HepG2 (cell line): Measurements from ENCODE around the gene TEX29. TPM values are rescaled to one million over a fixed set of nuclear protein-coding genes. Genes with fewer than 3 reads are reported as not detected.

Experiments used
- ATAC-seq: fragments of 200-7000 bp; cut with Tn5 transposase; 3 replicates; pipeline ENCODE4 v1.9.1; 2020; ENCODE audit warnings: mild to moderate bottlenecking, moderate library complexity
- BruUV-seq: library from RNA; stranded (reverse); fragments of 400-500 nt; replicated peaks from 2 replicates; lab custom pipeline; 2021; lab: Mats Ljungman, UMichigan
- CTCF ChIA-PET: fragments of 300-600 bp; formaldehyde crosslinking; extraction: SDS; loops from one replicate; lab custom pipeline; 2021; ENCODE audit warnings: low total read pairs, inconsistent platforms, low intra/inter-chr PET ratio; lab: Yijun Ruan, JAX
- POLR2A ChIA-PET: fragments of 350-600 bp; sonication (Branson Sonifier 250); formaldehyde crosslinking; loops from one replicate; lab custom pipeline; 2020; ENCODE audit warnings: antibody characterized with exemption, inconsistent platforms; lab: Yijun Ruan, JAX
- DNase-seq: peaks from one replicate; pipeline ENCODE4 v3.0.0-alpha.2; 2015; ENCODE audit warnings: low spot score
- FAIRE-seq: peaks from 3 replicates; lab custom pipeline; 2011; peaks lifted over from hg19 to GRCh38; lab: Jason Lieb, UNC
- H2AFZ ChIP-seq: one replicate; pipeline ENCODE4 v1.6.1; 2011; ENCODE audit warnings: low read length, inconsistent platforms
- H3K27ac ChIP-seq: fragments of 300-600 bp; 3 replicates; pipeline ENCODE4 v1.8.0; 2011; ENCODE audit warnings: mixed run types, mild to moderate bottlenecking, mixed read lengths, low read length, inconsistent platforms; ENCODE audit not compliant: insufficient read depth; ENCODE audit errors: extremely low read length
- H3K27me3 ChIP-seq, 2 experiments: fragments of 200-600 bp in 1 of 2; 2 replicates in 1 of 2; 3 replicates in 1 of 2; pipeline versions ENCODE4 v1.6.0 to v1.8.0; 2011; ENCODE audit warnings: low read length in 2 of 2, mild to moderate bottlenecking in 2 of 2, moderate library complexity in 2 of 2, inconsistent platforms in 1 of 2; ENCODE audit not compliant: insufficient read depth in 2 of 2, control insufficient read depth in 1 of 2
- H3K36me3 ChIP-seq, 2 experiments: fragments of 200-600 bp in 1 of 2; replicated peaks in 1 of 2; 2 replicates in 1 of 2; 3 replicates in 1 of 2; pipeline versions ENCODE4 v1.5.1 to v1.8.0; 2011; ENCODE audit warnings: low read length in 2 of 2, inconsistent platforms in 1 of 2; ENCODE audit not compliant: insufficient read depth in 2 of 2, control insufficient read depth in 1 of 2
- H3K4me1 ChIP-seq: 2 replicates; pipeline ENCODE4 v1.5.1; 2012; ENCODE audit warnings: low read length, inconsistent platforms; ENCODE audit not compliant: insufficient read depth
- H3K4me2 ChIP-seq: 2 replicates; pipeline ENCODE4 v1.6.0; 2011; ENCODE audit warnings: low read depth, low read length, inconsistent platforms
- H3K4me3 ChIP-seq, 3 experiments: fragments of 200-600 bp in 1 of 3; sonication (generic), shearing (Covaris generic) in 1 of 3; replicated peaks in 1 of 3; 2 replicates each; pipeline ENCODE4 v1.5.1; 2011 to 2016; ENCODE audit warnings: low read length in 3 of 3, inconsistent platforms in 2 of 3, low read depth in 2 of 3, mild to moderate bottlenecking in 2 of 3, control low read depth in 1 of 3, mixed read lengths in 1 of 3; ENCODE audit not compliant: insufficient read depth in 1 of 3
- H3K79me2 ChIP-seq: one replicate; pipeline ENCODE4 v1.6.1; 2011; ENCODE audit warnings: low read length, inconsistent platforms; ENCODE audit not compliant: insufficient read depth
- H3K9ac ChIP-seq: 2 replicates; pipeline ENCODE4 v1.6.0; 2011; ENCODE audit warnings: mild to moderate bottlenecking, low read depth, low read length, inconsistent platforms; ENCODE audit not compliant: insufficient read depth
- H3K9me3 ChIP-seq: 2 replicates; pipeline ENCODE4 v1.5.1; 2012; ENCODE audit warnings: mild to moderate bottlenecking, low read length
- H4K20me1 ChIP-seq: 2 replicates; pipeline ENCODE4 v1.6.0; 2011; ENCODE audit warnings: inconsistent platforms, mild to moderate bottlenecking, low read length, moderate library complexity; ENCODE audit not compliant: insufficient read depth
- EEA1 ChIP-seq: sonication (generic); formaldehyde crosslinking; IDR thresholded peaks from 2 replicates; pipeline ENCODE4 v1.5.1; 2020; ENCODE audit warnings: mild to moderate bottlenecking, missing genetic modification reagents, borderline replicate concordance
- ERF ChIP-seq: IDR thresholded peaks from 2 replicates; pipeline ENCODE4 v1.6.1; 2018; ENCODE audit warnings: missing biosample characterization, missing genetic modification reagents
- FOSL1 ChIP-seq: sonication (generic); formaldehyde crosslinking; IDR thresholded peaks from 2 replicates; pipeline ENCODE4 v1.9.0; 2021; ENCODE audit warnings: missing genetic modification reagents, borderline replicate concordance
- KMT2B ChIP-seq: IDR thresholded peaks from 2 replicates; pipeline ENCODE4 v1.6.1; 2016; ENCODE audit warnings: missing genetic modification reagents, missing compliant biosample characterization
- PHF20 ChIP-seq: sonication (generic); formaldehyde crosslinking; IDR thresholded peaks from 2 replicates; pipeline ENCODE4 v1.5.0; 2020; ENCODE audit warnings: mild to moderate bottlenecking, missing genetic modification reagents
- SKI ChIP-seq: fragments of 450-650 bp; IDR thresholded peaks from one replicate; pipeline ENCODE4 v1.6.1; 2018; ENCODE audit warnings: mild to moderate bottlenecking; ENCODE audit not compliant: partially characterized antibody
- ZBTB1 ChIP-seq: sonication (generic); formaldehyde crosslinking; IDR thresholded peaks from 2 replicates; pipeline ENCODE4 v1.4.0; 2020; ENCODE audit warnings: missing genetic modification reagents, borderline replicate concordance
- ZBTB25 ChIP-seq: IDR thresholded peaks from 2 replicates; pipeline ENCODE4 v1.6.1; 2018; ENCODE audit warnings: missing genetic modification reagents
- ZBTB7A ChIP-seq: sonication (generic); formaldehyde crosslinking; IDR thresholded peaks from 2 replicates; pipeline ENCODE4 v1.8.0; 2022; ENCODE audit warnings: mild to moderate bottlenecking, missing genetic modification reagents
- ZNF451 ChIP-seq: sonication (generic); formaldehyde crosslinking; IDR thresholded peaks from 2 replicates; pipeline ENCODE4 v1.5.0; 2020; ENCODE audit warnings: mild to moderate bottlenecking, missing genetic modification reagents
- ZNF577 ChIP-seq: sonication (generic); formaldehyde crosslinking; IDR thresholded peaks from 2 replicates; pipeline ENCODE4 v1.4.0; 2020; ENCODE audit warnings: mild to moderate bottlenecking, low read depth, missing genetic modification reagents, borderline replicate concordance
- ZNF674 ChIP-seq: sonication (generic); formaldehyde crosslinking; IDR thresholded peaks from 2 replicates; pipeline ENCODE4 v1.5.0; 2020; ENCODE audit warnings: low read depth, mild to moderate bottlenecking, missing genetic modification reagents
- ZNF746 ChIP-seq: sonication (generic); formaldehyde crosslinking; IDR thresholded peaks from 2 replicates; pipeline ENCODE4 v1.8.0; 2022; ENCODE audit warnings: mild to moderate bottlenecking, missing genetic modification reagents
- ZNF772 ChIP-seq: sonication (generic); formaldehyde crosslinking; IDR thresholded peaks from 2 replicates; pipeline ENCODE4 v1.5.0; 2020; ENCODE audit warnings: mild to moderate bottlenecking, missing genetic modification reagents
- WGBS: methylation state at CpG from one replicate; pipeline ENCODE4 v1.1.6; 2017; ENCODE audit warnings: low lambda C conversion rate; 5-methylcytosine and 5-hydroxymethylcytosine counted together
- in situ Hi-C: cut with HindIII; loops from 2 replicates; pipeline ENCODE4 v1.10.0; 2017; ENCODE audit warnings: low pct_unique_long_range_greater_than_20kb; ENCODE audit not compliant: extremely low pct_ligation_motif_present
- intact Hi-C: fragments of 100-400 bp; cut with micrococcal nuclease; formaldehyde crosslinking; loops from one replicate; pipeline ENCODE4 v1.10.0; 2022; ENCODE audit not compliant: unreplicated experiment
- polyA plus RNA-seq, 8 experiments: library from polyadenylated mRNA; depleted of rRNA in 3 of 8; stranded (reverse) in 7 of 8; unstranded in 1 of 8; fragments of >200 nt; fragmentation: Illumina TruSeq in 4 of 8; extraction: Trizol in 4 of 8; gene quantifications; 2 replicates each; pipeline versions ENCODE4 v1.2.1 to v1.2.3, GENCODE V29; 2011 to 2016; ENCODE audit warnings: low read depth in 4 of 8, missing spikeins in 1 of 8, mixed read lengths in 1 of 8; ENCODE audit not compliant: insufficient read depth in 1 of 8
- total RNA-seq, 5 experiments: library from RNA; depleted of rRNA; stranded (reverse); fragments of >200 nt; fragmentation: Illumina TruSeq; extraction: Trizol; gene quantifications; 2 replicates each; pipeline ENCODE4 v1.2.3, GENCODE V29; 2016; ENCODE audit warnings: low read depth in 1 of 5
- TF ChIP-seq, protein P1 (sequence below): sonication (generic); formaldehyde crosslinking; IDR thresholded peaks from 2 replicates; pipeline ENCODE4 v1.4.0; 2020; ENCODE audit warnings: missing genetic modification reagents
- TF ChIP-seq, protein P2 (sequence below): sonication (generic); formaldehyde crosslinking; IDR thresholded peaks from 2 replicates; pipeline ENCODE4 v1.4.0; 2020; ENCODE audit warnings: missing genetic modification reagents
- TF ChIP-seq, protein P3 (sequence below): sonication (generic); formaldehyde crosslinking; IDR thresholded peaks from 2 replicates; pipeline ENCODE4 v1.5.1; 2020; ENCODE audit warnings: mild to moderate bottlenecking, missing genetic modification reagents, moderate library complexity
- TF ChIP-seq, protein P4 (sequence below): sonication (generic); formaldehyde crosslinking; conservative IDR thresholded peaks from 2 replicates; pipeline ENCODE4 v1.4.0; 2020; ENCODE audit warnings: missing genetic modification reagents

Gene TEX29
- total and polyA plus RNA-seq, 2 of the 13 experiments (the other 11 are each of a cell fraction or from before 2014, with no cell fraction given) = 0.12 to 0.22 TPM

DNA sequence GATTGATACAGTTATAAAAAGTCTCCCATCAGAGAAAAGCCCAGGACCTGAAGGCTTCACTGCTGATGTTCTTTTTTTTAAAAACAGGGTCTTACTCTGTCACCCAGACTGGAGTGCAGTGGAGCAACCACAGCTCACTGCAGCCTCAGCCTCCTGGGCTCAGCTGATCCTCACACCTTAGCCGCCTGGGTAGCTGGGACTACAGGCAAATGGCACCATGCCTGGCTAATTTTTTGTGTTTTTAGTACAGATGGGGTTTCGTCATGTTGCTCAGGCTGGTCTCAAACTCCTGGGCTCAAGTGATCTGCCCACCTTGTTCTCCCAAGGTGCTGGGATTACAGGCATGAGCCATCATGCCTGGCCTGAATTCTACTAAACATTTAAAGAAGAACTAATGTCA is 33.1 kb downstream of the TEX29 start:
- 16% methylated on average over 2 of the region's 2 CpGs for WGBS
- no peaks in the 10 kb centered on the region for H3K4me1 ChIP-seq
- H2AFZ ChIP-seq = no peak overlapping the region
- intact Hi-C loops (no loop called here), in situ Hi-C loops (no loop called here)
- FAIRE-seq = no peak
- POLR2A ChIA-PET = no interaction called here
- CTCF ChIA-PET = no interaction called here
- H3K4me2 ChIP-seq = no peak overlapping the region
- H3K36me3 ChIP-seq = no peaks in the 10 kb centered on the region
- H3K9me3 ChIP-seq = no peaks in the 10 kb centered on the region
- H4K20me1 ChIP-seq = no peaks in the 10 kb centered on the region
- H3K4me3 ChIP-seq = no peak overlapping the region
- TF ChIP-seq ZNF746 (CRISPR knock-in tag) (no peak), PHF20 (CRISPR knock-in tag) (no peak), ZBTB7A (no peak), ZBTB1 (CRISPR knock-in tag) (no peak), KMT2B (CRISPR knock-in tag) (no peak), ERF (CRISPR knock-in tag) (no peak), ZNF577 (no peak), ZNF772 (CRISPR knock-in tag) (no peak), FOSL1 (CRISPR knock-in tag) (no peak), SKI (no peak), ZBTB25 (CRISPR knock-in tag) (no peak), ZNF674 (CRISPR knock-in tag) (no peak), ZNF451 (CRISPR knock-in tag) (no peak), EEA1 (CRISPR knock-in tag) (no peak)
- TF ChIP-seq, protein P1, sequence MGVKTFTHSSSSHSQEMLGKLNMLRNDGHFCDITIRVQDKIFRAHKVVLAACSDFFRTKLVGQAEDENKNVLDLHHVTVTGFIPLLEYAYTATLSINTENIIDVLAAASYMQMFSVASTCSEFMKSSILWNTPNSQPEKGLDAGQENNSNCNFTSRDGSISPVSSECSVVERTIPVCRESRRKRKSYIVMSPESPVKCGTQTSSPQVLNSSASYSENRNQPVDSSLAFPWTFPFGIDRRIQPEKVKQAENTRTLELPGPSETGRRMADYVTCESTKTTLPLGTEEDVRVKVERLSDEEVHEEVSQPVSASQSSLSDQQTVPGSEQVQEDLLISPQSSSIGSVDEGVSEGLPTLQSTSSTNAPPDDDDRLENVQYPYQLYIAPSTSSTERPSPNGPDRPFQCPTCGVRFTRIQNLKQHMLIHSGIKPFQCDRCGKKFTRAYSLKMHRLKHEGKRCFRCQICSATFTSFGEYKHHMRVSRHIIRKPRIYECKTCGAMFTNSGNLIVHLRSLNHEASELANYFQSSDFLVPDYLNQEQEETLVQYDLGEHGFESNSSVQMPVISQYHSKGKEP (CRISPR knock-in tag) = no peak
- TF ChIP-seq, protein P2, sequence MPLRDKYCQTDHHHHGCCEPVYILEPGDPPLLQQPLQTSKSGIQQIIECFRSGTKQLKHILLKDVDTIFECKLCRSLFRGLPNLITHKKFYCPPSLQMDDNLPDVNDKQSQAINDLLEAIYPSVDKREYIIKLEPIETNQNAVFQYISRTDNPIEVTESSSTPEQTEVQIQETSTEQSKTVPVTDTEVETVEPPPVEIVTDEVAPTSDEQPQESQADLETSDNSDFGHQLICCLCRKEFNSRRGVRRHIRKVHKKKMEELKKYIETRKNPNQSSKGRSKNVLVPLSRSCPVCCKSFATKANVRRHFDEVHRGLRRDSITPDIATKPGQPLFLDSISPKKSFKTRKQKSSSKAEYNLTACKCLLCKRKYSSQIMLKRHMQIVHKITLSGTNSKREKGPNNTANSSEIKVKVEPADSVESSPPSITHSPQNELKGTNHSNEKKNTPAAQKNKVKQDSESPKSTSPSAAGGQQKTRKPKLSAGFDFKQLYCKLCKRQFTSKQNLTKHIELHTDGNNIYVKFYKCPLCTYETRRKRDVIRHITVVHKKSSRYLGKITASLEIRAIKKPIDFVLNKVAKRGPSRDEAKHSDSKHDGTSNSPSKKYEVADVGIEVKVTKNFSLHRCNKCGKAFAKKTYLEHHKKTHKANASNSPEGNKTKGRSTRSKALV (CRISPR knock-in tag) = no peak
- TF ChIP-seq, protein P3, sequence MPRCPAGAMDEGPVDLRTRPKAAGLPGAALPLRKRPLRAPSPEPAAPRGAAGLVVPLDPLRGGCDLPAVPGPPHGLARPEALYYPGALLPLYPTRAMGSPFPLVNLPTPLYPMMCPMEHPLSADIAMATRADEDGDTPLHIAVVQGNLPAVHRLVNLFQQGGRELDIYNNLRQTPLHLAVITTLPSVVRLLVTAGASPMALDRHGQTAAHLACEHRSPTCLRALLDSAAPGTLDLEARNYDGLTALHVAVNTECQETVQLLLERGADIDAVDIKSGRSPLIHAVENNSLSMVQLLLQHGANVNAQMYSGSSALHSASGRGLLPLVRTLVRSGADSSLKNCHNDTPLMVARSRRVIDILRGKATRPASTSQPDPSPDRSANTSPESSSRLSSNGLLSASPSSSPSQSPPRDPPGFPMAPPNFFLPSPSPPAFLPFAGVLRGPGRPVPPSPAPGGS (CRISPR knock-in tag) = no peak
- TF ChIP-seq, protein P4, sequence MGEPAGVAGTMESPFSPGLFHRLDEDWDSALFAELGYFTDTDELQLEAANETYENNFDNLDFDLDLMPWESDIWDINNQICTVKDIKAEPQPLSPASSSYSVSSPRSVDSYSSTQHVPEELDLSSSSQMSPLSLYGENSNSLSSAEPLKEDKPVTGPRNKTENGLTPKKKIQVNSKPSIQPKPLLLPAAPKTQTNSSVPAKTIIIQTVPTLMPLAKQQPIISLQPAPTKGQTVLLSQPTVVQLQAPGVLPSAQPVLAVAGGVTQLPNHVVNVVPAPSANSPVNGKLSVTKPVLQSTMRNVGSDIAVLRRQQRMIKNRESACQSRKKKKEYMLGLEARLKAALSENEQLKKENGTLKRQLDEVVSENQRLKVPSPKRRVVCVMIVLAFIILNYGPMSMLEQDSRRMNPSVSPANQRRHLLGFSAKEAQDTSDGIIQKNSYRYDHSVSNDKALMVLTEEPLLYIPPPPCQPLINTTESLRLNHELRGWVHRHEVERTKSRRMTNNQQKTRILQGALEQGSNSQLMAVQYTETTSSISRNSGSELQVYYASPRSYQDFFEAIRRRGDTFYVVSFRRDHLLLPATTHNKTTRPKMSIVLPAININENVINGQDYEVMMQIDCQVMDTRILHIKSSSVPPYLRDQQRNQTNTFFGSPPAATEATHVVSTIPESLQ (CRISPR knock-in tag) = no peak
- H3K79me2 ChIP-seq = no peaks in the 10 kb centered on the region
- H3K27ac ChIP-seq = no peak overlapping the region
- no TSS peak for BruUV-seq
- DNase-seq = no peak
- no peak overlapping the region for H3K9ac ChIP-seq
- peaks cover 0 to 11% of the 10 kb centered on the region in 2 experiments; a peak in 1 of 5 replicates for H3K27me3 ChIP-seq
- ATAC-seq = no peak
